Bronchial epithelial cell (primary cell): ENCODE measurements around the gene ZKSCAN8. TPM values are rescaled to one million over a fixed set of nuclear protein-coding genes. Genes with fewer than 3 reads are reported as not detected.
A peak's percentile ranks its signal among the peaks of the same experiment; 100 is the strongest.

ENCODE experiments used
- DNase-seq: peaks from one replicate; pipeline ENCODE4 v3.0.0-alpha.2; 2010; ENCODE audit warnings: low read depth
- FAIRE-seq: peaks from 2 replicates; lab custom pipeline; 2011; peaks lifted over from hg19 to GRCh38; lab: Jason Lieb, UNC
- H3K27me3 ChIP-seq: 2 replicates; pipeline ENCODE4 v1.5.1; 2011; ENCODE audit warnings: low read length; ENCODE audit not compliant: control insufficient read depth, insufficient read depth
- H3K36me3 ChIP-seq: 2 replicates; pipeline ENCODE4 v1.5.1; 2011; ENCODE audit warnings: low read length; ENCODE audit not compliant: control insufficient read depth, insufficient read depth
- H3K4me3 ChIP-seq: 2 replicates; pipeline ENCODE4 v1.5.1; 2011; ENCODE audit warnings: mild to moderate bottlenecking, low read depth, low read length, control low read depth
- CTCF ChIP-seq: IDR thresholded peaks from 2 replicates; pipeline ENCODE4 v1.5.1; 2011; ENCODE audit warnings: mild to moderate bottlenecking, moderate library complexity, low read length, control low read depth, inconsistent platforms; ENCODE audit not compliant: insufficient read depth, severe bottlenecking
- total RNA-seq: library from RNA; depleted of rRNA; stranded (reverse); fragments of >200 nt; gene quantifications from 2 replicates; pipeline ENCODE4 v1.2.1, GENCODE V29; 2014

The ZKSCAN8 gene
- total RNA-seq, 1 donor from 2014 or later = 9.7 TPM

DNA sequence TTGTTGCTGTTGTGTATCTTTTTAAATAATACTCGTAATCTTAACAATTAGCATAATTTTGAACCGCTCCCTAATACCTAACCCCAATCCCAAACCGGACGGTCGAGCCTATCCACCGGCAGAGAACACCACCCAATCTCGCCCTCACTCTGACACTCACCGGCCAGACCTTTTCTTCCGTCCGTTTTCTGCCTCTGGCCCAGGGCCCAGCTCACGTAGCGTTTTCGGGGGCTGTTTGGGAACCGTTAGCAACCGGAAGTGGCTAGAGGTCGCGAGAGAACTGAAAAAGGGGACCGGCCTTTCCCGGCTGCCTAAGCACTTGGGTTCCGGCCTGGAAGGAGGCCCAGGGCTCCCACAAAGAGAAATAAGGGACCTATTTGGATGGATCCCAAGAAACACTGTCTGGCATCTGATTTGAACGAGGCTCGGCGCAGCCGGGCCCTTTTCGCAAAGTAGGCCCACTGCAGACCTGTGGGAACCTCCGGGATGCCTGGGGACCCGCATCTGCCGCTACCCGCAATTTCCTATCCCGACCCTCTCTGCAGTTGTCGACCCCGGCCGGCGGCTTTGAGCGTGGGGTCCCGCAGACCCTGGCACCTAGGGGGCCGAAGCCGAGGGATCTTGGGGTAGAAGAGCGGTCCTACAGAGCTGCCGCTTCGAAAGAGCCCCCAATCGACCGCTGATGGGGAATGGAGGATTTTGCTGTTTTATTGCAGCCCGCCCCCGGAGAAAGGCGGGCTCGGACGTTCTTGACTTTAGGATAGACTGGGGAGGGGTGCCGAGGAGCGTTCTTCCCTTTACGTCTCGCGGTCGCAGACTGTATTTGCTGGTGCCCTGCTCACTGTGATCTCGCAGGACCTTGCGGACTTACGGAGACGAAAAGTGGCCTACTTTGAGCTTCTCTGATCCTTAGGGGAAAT lies 4.8 kb upstream of the ZKSCAN8 start:
- FAIRE-seq = no peak

DNA sequence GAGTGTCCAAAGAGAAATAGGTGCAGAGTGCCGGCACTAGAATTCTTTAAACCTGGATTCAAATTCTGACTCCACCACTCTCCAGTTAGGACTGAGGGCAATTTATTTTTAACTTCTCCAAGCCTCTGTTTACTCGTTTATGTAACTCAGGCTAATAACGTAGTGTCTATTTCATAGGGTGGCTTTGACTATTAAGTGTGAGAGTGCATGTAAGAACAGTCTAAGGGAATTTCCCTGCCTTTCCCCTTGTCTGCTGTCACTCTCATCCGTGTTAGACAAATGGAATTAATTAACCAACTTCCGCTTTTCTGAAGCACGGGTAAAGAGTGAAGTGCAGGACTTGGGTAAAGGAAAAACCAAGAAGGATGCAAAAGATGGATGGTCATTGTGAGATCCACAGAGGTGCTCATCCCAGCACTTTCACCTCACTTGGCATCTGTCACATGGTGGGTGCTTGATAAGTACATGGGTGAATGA lies 4.1 kb upstream of the ZKSCAN8 start:
- FAIRE-seq (no peak), DNase-seq (peak; percentile 41)
- Histone ChIP-seq H3K4me3 (peak overlapping the region; percentile 77), H3K36me3 (no peaks in the 10 kb centered on the region), H3K27me3 (no peaks in the 10 kb centered on the region)
- no peak for TF ChIP-seq CTCF

More for the DNA sequence above, 4.8 kb upstream of the ZKSCAN8 start:
- peak overlapping the region; percentile 77 for H3K4me3 ChIP-seq
- H3K36me3 ChIP-seq = no peaks in the 10 kb centered on the region
- peak; percentile 76 for DNase-seq
- no peaks in the 10 kb centered on the region for H3K27me3 ChIP-seq
- TF ChIP-seq CTCF = no peak

DNA sequence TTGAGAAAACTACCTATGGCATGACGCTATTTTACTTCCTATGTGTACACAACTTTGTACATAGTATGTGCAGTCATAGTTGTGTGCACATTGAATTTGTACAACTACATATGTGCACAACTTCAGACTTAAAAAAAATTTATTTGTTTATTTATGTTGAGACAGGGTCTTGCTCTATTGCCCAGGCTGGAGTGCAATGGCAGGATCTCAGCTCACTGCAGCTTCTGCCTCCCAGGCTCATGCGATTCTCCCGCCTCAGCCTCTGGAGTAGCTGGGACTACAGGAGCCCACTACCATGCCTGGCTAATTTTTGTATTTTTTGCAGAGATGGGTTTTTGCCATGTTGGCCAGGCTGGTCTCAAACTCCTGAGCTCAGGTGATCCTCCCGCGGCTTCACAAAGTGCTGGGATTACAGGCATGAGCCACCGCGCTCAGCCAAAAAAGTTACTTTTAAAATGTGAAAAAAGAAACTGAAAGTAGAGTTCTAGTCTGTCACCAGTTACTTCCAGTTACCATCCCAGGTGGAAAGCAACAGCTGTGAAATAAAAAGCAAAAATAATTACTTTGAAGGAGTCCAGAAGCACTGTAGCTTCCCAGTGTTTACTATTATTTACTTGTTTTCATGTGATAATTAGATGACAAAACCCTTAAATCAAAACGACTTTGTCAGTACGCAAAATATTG lies 1.7 kb upstream of the ZKSCAN8 start:
- no peak for FAIRE-seq
- no peak for DNase-seq
- no peaks in the 10 kb centered on the region for H3K36me3 ChIP-seq
- H3K27me3 ChIP-seq = no peaks in the 10 kb centered on the region
- no peak for TF ChIP-seq CTCF
- no peak overlapping the region for H3K4me3 ChIP-seq

- H3K36me3 ChIP-seq = no peaks in the 10 kb centered on the region
- H3K27me3 ChIP-seq = no peaks in the 10 kb centered on the region
- no peak for DNase-seq
- H3K4me3 ChIP-seq = no peak overlapping the region
- TF ChIP-seq CTCF = no peak
- no peak for FAIRE-seq
Measured at GRCh38 chr6:28140616-28141015, 1.1 kb upstream of the ZKSCAN8 start.

- H3K36me3 ChIP-seq = no peaks in the 10 kb centered on the region
- peak overlapping the region; percentile 85 for H3K4me3 ChIP-seq
- TF ChIP-seq CTCF = no peak
- FAIRE-seq (no peak), DNase-seq (peak; percentile 15)
- H3K27me3 ChIP-seq = no peaks in the 10 kb centered on the region
Measured at GRCh38 chr6:28142446-28142845, 763 bp downstream of the ZKSCAN8 start.
